Measurements from ENCODE around the gene SREK1IP1.

DNA sequence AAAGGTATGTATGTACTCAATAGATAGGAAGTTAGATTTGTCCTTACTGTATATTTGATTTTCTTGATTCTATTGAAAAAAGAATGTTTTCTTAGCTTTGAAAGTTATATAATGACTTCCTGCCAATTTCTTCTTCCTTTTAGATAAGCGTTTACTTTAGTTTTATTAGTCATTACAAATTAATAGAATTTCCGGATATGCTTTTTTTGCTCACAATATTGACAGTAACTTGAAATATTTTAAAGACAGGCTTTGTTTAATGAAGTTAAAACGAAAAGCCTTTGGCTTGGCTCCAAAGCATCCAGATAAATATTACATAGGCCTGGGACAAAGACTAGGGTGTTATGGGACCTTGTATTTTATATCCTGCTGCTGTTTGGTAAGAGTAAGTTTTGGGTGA is 49.8 kb upstream of the SREK1IP1 start:
- no peak for TF ChIP-seq POLR2A (IDR thresholded peaks at IDR 0.05)
- TF ChIP-seq, protein P1, sequence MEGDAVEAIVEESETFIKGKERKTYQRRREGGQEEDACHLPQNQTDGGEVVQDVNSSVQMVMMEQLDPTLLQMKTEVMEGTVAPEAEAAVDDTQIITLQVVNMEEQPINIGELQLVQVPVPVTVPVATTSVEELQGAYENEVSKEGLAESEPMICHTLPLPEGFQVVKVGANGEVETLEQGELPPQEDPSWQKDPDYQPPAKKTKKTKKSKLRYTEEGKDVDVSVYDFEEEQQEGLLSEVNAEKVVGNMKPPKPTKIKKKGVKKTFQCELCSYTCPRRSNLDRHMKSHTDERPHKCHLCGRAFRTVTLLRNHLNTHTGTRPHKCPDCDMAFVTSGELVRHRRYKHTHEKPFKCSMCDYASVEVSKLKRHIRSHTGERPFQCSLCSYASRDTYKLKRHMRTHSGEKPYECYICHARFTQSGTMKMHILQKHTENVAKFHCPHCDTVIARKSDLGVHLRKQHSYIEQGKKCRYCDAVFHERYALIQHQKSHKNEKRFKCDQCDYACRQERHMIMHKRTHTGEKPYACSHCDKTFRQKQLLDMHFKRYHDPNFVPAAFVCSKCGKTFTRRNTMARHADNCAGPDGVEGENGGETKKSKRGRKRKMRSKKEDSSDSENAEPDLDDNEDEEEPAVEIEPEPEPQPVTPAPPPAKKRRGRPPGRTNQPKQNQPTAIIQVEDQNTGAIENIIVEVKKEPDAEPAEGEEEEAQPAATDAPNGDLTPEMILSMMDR (IDR thresholded peaks at IDR 0.05) = no peak
